Measurements from ENCODE around the gene NEDD9.

NEDD9 gene

GRCh38 chr6:11262242-11262641 lies 29.8 kb upstream of the NEDD9 start:
- no peak for DNase-seq (ENCODE audit: low read depth in 3 of 3)

- no peak for DNase-seq (ENCODE audit: low read depth in 3 of 3)
These were observed 28.0 kb upstream of the NEDD9 start for GRCh38 chr6:11260249-11261038.

- no peak for DNase-seq (ENCODE audit: low read depth in 3 of 3)
These were observed 26.1 kb upstream of the NEDD9 start for GRCh38 chr6:11258260-11259237.

DNA sequence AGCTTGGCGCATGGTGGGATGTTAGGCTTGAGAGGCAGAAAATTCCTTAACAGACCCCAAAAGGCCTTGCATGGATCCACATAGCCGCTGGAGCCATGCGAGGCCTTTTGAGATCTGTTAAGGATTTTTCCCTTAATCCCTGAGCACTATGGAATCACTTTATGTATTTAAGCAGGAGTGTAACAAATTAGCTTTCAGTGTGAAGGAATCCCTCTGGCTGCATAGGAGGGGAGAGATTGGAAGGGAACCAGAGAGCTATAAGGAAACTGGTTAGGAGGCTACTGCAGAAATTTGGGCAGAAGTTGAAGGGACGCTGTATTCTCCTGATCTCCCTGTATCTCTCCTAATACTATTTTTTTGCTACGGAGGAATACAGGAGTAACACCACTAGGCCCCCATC lies 23.1 kb upstream of the NEDD9 start:
- DNase-seq (ENCODE audit: low read depth in 3 of 3) = no peak

- DNase-seq (ENCODE audit: low read depth in 3 of 3) = no peak
These were observed 21.1 kb upstream of the NEDD9 start for GRCh38 chr6:11253594-11253993.

GRCh38 chr6:11251553-11252360 lies 19.3 kb upstream of the NEDD9 start:
- DNase-seq (ENCODE audit: low read depth in 3 of 3) = no peak

DNA sequence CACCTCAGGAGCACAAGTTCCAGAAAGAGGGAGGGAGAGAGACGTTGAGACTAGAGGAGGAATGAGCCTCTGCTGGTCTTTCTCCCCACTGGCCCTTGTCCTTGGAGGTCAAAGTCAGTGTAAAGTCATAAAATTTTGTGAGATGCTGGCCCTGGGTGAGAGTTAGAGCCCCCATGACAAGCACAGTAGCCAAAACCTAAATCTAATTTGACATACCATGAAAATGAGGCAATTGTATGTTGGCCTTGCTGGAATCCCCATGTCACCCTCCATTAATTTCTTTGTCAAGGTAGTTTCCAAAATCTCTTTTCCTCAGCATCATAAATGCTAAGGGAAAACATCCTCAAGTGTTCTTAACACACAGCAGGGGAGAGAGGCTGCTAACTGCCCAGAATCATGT lies 17.6 kb upstream of the NEDD9 start:
- DNase-seq (ENCODE audit: low read depth in 3 of 3) = no peak

DNA sequence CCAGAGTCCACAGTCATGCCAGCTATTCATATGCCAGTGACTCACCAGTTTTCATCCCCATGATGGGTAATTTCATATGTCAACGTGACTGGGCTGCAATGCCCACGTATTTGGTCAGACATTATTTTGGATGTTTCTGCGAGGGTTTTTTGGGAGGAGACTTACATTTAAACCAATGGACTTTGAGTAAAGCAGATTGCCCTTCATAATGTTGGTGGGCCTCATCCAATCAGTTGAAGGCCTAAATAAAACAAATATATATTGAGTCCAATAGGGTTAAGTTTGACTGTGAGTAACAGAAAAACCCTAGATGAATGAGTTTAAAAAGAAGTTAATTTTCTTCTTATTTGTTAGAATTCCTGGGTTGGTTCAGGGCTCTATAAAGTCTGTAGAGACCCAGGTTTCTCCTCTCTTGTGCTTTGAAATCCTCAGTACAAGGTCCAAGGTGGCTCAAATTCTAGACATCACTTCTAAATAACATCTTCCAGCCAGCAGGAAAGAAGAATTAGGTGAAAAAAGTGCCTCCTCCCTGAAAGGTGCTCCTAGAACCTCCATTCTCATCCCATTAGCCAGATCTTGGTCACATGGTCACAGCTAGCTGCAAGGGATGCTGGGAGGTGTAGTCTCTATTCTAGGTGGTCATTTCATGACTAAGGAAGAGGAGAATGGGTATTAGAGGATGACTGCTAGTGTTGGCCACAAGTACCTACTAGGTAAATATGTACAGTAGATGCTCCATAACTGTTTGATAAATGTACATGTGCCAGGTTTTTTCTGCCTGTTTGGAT lies 16.7 kb upstream of the NEDD9 start:
- no peak for DNase-seq (ENCODE audit: low read depth in 3 of 3)

DNA sequence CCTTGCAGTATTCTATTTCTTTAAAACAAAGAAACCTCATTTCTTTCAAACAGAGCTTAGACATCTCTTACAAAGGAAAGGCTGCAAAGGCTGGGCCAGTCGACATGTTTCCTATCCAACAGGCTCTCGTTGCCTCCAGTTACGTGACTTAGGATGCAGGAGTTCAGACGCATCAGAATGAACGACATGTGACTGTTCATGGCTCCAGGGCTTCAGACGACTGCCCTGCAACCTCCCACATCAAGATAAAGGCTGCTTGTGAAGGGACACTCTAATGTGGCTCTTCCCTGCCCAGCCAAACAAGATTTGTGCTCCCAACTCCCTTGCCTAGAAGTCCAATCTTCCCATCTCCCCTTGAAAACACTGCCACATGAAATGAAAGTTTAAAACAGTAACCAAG lies 14.3 kb upstream of the NEDD9 start:
- DNase-seq (ENCODE audit: low read depth in 3 of 3) = no peak

GRCh38 chr6:11245381-11246256 lies 13.2 kb upstream of the NEDD9 start:
- DNase-seq (ENCODE audit: low read depth in 3 of 3) = no peak

GRCh38 chr6:11244387-11245126 lies 12.1 kb upstream of the NEDD9 start:
- no peak for DNase-seq (ENCODE audit: low read depth in 3 of 3)

DNA sequence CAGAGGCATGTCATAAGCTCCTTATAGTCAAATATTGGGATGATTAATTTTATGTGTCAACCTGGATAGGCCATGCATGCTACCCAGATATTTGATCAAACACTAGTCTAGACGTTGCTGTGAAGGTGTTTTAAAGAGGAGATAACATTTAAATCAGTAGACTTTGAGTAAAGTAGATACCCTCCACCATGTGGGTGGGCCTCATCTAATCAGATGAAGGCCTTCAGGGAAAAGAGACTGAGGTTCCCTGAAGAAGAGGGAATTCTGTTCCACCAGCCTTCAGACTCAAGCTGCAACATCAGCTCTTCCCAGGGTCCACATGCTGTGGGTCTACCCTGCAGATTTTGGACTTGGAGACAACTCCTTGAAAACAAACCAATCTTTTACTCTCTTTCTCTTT lies 11.4 kb upstream of the NEDD9 start:
- DNase-seq (ENCODE audit: low read depth in 3 of 3) = no peak

GRCh38 chr6:11242711-11243110 lies 10.2 kb upstream of the NEDD9 start:
- DNase-seq (ENCODE audit: low read depth in 3 of 3) = no peak

GRCh38 chr6:11241793-11242201 lies 9.3 kb upstream of the NEDD9 start:
- DNase-seq (ENCODE audit: low read depth in 3 of 3) = no peak

DNA sequence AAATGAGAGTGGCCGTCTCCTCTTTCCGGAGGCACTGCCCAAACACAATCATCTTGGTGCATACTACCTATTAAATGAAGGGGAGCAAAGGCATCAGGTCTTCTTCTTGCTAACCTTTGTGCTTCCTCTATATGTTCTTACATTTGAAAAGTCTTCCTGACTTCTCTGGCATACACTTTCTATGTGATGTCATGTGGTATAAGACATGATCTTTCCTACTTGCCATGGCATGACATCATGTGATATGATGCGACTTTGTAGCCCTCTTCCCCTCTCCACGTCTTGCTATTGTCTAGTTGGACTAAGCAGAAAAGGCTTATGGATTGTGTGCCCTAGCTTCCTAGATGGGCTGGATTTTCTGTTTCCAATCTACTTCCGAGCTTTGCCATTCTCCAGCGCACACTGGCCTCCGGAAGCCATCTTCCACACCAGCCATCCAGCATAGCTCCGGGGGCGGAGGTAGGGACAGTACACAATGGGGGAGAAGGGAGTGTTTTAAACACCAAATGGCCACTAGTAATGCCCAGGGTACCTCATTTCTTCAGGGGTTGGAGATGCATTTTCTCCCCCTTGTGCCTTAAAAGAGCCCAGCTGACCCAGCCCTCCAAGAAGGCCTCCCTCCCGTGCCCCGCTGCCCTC lies 8.8 kb upstream of the NEDD9 start:
- no peak for DNase-seq (ENCODE audit: low read depth in 3 of 3)

DNA sequence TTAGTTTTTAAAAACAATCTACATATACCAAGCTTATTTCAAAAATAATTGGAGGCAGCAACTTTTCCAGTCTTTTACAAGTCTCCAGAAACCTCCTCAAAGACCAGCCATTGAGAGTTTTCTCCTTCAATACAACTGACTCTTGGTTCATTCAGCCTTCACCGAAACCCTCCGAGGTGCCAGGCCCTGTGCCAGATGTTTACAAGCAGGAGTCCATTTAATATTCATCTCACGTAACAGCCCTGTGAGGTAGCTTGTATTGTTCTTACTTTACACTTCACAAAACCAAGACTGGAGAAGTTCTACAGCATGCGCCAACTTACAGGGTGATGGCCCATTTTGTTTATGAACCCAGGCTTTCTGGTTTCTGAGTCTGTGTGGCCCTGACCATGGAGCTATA lies 5.5 kb upstream of the NEDD9 start:
- DNase-seq (ENCODE audit: low read depth in 3 of 3) = no peak

DNA sequence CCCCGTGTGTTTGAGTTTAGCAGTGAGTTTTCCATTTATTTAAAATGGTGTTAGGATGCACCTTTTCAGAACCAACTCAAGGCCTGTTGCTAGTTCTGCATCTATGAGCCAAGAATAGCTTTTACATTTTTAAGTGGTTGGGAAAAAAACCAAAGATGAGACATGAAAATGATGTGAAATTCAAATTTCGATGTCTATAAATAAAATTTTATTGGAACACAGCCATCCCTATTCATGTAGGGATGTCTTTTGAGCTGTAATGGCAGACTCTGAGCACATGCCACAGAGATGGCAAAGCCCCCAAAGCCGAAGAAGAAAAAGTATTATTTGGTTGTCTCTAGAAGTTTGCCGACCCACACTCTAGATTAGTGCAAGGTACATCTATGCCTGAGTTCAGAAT lies 5.0 kb upstream of the NEDD9 start:
- no peak for DNase-seq (ENCODE audit: low read depth in 3 of 3)

DNA sequence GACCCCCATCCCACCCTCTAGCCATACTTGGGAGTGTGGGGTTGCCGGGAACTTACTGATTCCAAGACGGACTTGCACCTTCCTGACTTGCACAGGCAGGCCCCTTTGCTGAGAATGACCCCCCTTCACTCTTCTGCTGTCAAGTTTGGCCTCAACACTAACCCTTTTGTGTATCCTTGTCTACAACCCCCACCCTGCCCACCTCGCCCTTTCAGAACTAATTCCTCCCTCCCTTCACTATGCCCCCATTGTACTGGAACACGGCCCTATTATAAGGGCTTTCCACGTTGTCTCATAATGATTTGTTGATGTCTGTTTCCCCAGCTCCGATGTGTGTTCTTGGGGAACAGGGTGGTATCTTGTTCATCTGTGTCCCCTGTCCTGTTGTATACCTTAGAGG lies 4.4 kb upstream of the NEDD9 start:
- DNase-seq (ENCODE audit: low read depth in 3 of 3) = no peak

Measured in stimulated activated CD4-positive, alpha-beta T cell treated with anti-CD3 and anti-CD28 coated beads, TNF-alpha, amount 100 ng/mL, for 4 hours (primary cell).